Measurements from ENCODE around the gene TRAPPC5.

- TF ChIP-seq CTCF (conservative IDR thresholded peaks at IDR 0.05) (no peak), ZFX (IDR thresholded peaks at IDR 0.05) (no peak)
These were observed 26.4 kb downstream of the TRAPPC5 start for GRCh38 chr19:7706955-7707456.
